ENCODE data around the gene EMC9.

Gene EMC9

DNA sequence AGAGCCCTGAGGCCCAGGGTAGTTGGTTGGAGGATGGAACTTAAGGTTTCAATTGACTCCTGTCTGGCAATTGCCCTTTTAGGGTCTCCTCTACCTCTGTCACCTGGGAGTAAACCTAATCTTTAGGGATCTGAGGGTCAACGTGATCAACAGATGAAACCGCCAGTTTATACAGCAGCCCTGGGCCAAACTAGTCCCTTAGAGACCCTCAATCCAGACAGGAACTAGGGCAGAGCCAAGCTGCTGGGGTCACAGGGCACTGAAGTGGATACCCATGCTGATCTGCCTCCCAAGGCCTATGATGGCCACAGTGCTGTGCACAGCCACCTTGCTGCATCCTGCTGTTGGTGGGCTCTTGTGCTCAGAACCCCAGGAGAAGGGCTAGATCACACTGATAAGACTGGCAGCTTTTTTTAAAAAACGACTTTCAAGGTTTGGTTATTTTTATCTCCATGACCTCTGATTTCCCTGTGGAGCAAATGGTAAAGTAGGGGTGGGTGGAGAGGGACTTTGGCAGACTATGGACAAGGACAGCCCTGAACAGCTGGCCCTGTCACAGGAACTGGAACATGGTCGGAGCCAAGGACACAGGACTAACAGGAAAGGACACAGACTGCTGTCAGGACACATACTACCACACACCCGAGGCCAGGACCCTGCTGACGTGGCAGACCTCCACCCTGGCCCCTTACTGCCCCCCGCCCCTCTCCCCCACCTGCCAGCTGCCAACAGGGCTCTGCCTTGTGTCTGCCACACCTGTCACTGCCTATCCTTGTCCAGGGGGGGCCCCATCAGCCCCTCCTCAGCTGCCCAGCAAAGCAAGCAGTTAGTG lies 10.5 kb downstream of the EMC9 start:
- DNase-seq (ENCODE audit: low read depth): no peak
- TF ChIP-seq, protein P1, sequence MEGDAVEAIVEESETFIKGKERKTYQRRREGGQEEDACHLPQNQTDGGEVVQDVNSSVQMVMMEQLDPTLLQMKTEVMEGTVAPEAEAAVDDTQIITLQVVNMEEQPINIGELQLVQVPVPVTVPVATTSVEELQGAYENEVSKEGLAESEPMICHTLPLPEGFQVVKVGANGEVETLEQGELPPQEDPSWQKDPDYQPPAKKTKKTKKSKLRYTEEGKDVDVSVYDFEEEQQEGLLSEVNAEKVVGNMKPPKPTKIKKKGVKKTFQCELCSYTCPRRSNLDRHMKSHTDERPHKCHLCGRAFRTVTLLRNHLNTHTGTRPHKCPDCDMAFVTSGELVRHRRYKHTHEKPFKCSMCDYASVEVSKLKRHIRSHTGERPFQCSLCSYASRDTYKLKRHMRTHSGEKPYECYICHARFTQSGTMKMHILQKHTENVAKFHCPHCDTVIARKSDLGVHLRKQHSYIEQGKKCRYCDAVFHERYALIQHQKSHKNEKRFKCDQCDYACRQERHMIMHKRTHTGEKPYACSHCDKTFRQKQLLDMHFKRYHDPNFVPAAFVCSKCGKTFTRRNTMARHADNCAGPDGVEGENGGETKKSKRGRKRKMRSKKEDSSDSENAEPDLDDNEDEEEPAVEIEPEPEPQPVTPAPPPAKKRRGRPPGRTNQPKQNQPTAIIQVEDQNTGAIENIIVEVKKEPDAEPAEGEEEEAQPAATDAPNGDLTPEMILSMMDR (IDR thresholded peaks at IDR 0.05; ENCODE audit: insufficient read depth, low read depth, low read length, missing control alignments): no peak

DNA sequence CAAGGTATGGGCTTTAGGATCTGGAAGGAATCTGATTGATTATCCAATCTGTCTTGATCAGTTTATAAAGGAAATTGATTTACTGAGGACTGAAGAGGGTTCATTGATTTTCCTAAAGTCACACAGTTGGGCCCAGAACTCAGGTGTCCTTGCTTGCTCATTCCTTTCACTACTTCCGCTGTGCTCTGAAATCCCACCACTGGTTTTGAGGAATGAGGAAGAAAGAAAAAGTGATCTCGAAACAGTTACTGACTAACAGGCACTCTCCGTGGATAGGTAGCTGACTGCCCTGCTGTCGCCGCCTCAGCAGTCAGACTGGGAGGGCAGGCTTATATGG lies 11.0 kb downstream of the EMC9 start, which contains the start of gene FITM1:
Gene FITM1 (plus strand): TSS at position 280 of the 337 bp plus-strand sequence. CDS start 905 bp downstream, outside the sequence.
- TF ChIP-seq, protein P1 (IDR thresholded peaks at IDR 0.05; ENCODE audit: insufficient read depth, low read depth, low read length, missing control alignments): no peak
- H3K4me3 ChIP-seq (ENCODE audit: low read length): no peak within 1 kb of the TSS
- DNase-seq (ENCODE audit: low read depth): no peak

More for the DNA sequence above, 10.5 kb downstream of the EMC9 start:
- H3K4me3 ChIP-seq (ENCODE audit: low read length): no peak overlapping the region

DNA sequence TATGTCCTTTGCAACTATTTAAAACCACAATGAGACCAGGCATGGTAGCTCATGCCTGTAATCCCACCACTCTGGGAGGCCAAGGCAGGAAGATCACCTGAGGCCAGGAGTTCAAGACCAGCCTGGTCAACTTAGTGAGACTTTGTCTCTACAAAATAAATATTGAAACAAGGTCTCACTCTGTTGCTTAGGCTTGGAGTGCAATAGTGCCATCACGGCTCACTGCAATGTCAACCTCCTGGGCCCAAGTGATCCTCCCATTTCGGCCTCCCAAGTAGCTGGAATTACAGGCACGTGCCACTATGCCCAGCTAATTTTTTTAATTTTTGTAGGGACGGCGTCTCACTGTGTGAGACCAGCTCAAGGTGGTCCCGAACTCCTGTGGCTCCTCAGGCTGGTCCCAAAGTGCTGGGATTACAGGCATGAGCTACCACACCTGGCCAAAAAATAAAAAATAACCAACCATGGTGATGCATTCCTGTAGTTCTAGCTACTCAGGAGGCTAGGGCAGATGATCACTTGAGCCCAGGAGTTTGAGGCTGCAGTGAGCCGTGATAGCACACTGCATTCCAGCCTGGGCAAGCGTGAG lies 11.9 kb downstream of the EMC9 start:
- H3K4me3 ChIP-seq (ENCODE audit: low read length): no peak overlapping the region
- TF ChIP-seq, protein P1 (IDR thresholded peaks at IDR 0.05; ENCODE audit: insufficient read depth, low read depth, low read length, missing control alignments): no peak
- DNase-seq (ENCODE audit: low read depth): no peak

DNA sequence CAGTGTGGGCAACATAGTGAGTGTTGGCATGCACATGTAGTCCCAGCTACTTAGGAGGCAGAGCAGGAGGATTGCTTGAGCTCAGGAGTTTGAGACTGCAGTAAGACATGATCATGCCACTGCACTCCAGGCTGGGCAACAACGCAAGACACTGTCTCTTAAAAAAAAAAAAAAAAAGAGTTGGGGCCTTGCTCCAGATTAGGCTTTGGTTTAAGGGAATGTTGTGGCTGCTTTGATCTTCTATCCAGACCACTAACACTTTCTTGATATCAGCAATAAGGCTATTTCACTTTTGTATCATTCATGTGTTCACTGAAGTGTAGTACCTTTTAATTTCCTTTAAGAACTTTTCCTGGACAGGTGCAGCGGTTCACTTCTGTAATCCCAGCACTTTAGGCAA lies 13.7 kb downstream of the EMC9 start:
- no peak for DNase-seq (ENCODE audit: low read depth)
- TF ChIP-seq, protein P1 (IDR thresholded peaks at IDR 0.05; ENCODE audit: insufficient read depth, low read depth, low read length, missing control alignments): no peak
- no peak overlapping the region for H3K4me3 ChIP-seq (ENCODE audit: low read length)

DNA sequence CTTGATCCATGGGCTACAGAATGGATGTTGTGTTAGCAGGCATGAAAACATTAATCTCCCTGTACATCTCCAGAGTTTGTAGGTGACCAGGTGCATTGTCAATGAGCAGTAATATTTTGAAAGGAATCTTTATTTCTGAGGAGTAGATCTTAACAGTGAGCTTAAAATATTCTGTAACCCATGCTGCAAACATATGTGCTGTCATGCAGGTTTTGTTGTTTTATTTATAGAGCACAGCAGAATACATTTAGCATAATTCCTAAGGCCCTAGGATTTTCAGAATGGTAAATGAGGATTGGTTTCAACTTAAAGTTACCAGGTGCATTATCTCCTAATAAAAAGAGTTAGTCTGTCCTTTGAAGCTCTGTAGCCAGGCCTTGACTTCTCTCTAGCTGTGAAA lies 14.5 kb downstream of the EMC9 start:
- no peak for DNase-seq (ENCODE audit: low read depth)
- H3K4me3 ChIP-seq (ENCODE audit: low read length): no peak overlapping the region
- TF ChIP-seq, protein P1 (IDR thresholded peaks at IDR 0.05; ENCODE audit: insufficient read depth, low read depth, low read length, missing control alignments): no peak

DNA sequence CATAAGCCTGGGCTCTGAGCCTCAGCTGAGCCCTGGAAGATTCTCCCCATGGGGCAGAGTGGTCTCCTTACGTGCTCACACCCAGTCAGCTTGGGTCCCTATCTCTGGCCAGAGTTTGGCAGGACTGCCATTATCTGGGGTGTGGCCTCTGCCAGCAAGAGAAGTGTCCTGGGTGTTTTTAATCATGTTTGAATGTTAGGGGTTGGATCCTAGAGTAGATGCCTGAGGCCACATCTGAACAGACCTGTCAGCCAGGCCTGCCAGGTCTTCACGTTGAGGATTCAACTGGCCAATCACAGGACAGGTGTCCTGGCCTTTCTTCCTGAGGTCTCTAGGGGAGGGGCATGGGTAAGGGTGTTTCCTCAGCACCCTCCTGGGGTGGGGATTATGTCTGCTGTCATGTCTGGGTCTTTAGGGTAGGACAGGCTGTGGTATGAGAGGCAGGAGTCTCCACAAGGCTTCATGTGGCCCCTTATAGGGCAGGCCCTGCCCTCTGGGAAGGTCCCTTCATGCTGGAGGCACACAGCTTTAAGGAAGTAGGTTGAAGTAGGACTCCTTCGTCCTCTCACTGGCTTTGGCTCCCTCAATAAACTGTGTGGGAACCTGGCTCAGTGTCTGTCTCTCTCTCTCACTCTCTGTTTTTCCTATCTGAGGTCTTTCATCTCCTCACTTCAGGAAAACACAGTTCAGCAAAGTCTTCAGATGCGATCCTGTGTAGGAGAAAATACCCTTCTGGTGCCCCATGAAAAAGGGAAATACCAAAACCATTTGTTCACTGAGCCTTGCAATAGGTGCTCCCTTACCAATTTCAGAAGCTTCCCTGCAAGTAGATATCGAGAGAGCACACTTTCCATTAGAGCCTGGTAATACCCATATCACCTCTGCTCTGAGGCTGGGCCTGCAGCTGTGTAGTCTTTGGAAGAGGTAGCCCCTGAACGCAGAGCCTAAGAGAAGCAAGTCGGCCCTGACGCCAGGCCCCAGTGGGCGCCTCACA lies 17.7 kb downstream of the EMC9 start:
- TF ChIP-seq, protein P1 (IDR thresholded peaks at IDR 0.05; ENCODE audit: insufficient read depth, low read depth, low read length, missing control alignments): no peak
- H3K4me3 ChIP-seq (ENCODE audit: low read length): no peak overlapping the region
- DNase-seq (ENCODE audit: low read depth): no peak
